ENCODE results near the gene ZC3H7B.
"Not testable (repeated sequence)": the region's sequence is repeated elsewhere in the genome, so short reads cannot be mapped to it uniquely, and the experiment has no call there.

Gene ZC3H7B

GRCh38 chr22:41301085-41302020 is at the start of gene ZC3H7B:
Gene ZC3H7B (plus strand): TSS chr22:41301525. CDS start chr22:41320661, 19,136 bp downstream.
- peak; percentile 82 for DNase-seq

GRCh38 chr22:41252365-41252764 is 49.0 kb upstream of the ZC3H7B start:
- no peak for DNase-seq

- DNase-seq = no peak
Measured at GRCh38 chr22:41254230-41254629, 47.1 kb upstream of the ZC3H7B start.

GRCh38 chr22:41256254-41257253 is 44.8 kb upstream of the ZC3H7B start:
- no peak for DNase-seq

GRCh38 chr22:41257696-41258095 is 43.6 kb upstream of the ZC3H7B start:
- DNase-seq = no peak

- DNase-seq = not testable (repeated sequence)
Measured at GRCh38 chr22:41259756-41260155, 41.6 kb upstream of the ZC3H7B start.

- no peak for DNase-seq
Measured at GRCh38 chr22:41260871-41261270, 40.5 kb upstream of the ZC3H7B start.

GRCh38 chr22:41261541-41262249 is 39.6 kb upstream of the ZC3H7B start:
- DNase-seq = no peak

- no peak for DNase-seq
Measured at GRCh38 chr22:41262250-41262765, 39.0 kb upstream of the ZC3H7B start.

- DNase-seq = no peak
Measured at GRCh38 chr22:41263704-41264103, 37.6 kb upstream of the ZC3H7B start.

- DNase-seq = no peak
Measured at GRCh38 chr22:41264408-41264941, 36.9 kb upstream of the ZC3H7B start.

GRCh38 chr22:41267958-41268357 is 33.4 kb upstream of the ZC3H7B start:
- DNase-seq = no peak

- DNase-seq = no peak
Measured at GRCh38 chr22:41271787-41272186, 29.5 kb upstream of the ZC3H7B start.

- no peak for DNase-seq
Measured at GRCh38 chr22:41273128-41273527, 28.2 kb upstream of the ZC3H7B start.

- DNase-seq = no peak
Measured at GRCh38 chr22:41274856-41275255, 26.5 kb upstream of the ZC3H7B start.

- DNase-seq = no peak
Measured at GRCh38 chr22:41280065-41280464, 21.3 kb upstream of the ZC3H7B start.

- DNase-seq = no peak
Measured at GRCh38 chr22:41280854-41281253, 20.5 kb upstream of the ZC3H7B start.

- DNase-seq = no peak
Measured at GRCh38 chr22:41284465-41284864, 16.9 kb upstream of the ZC3H7B start.

GRCh38 chr22:41285441-41285819 is 15.9 kb upstream of the ZC3H7B start:
- DNase-seq = peak; percentile 88 to 90

- peak; percentile 97 for DNase-seq
Measured at GRCh38 chr22:41285820-41286638, 15.3 kb upstream of the ZC3H7B start, which contains the start of gene RANGAP1. Gene RANGAP1 (minus strand): TSS chr22:41286187. CDS start chr22:41281044, 5,143 bp downstream.

GRCh38 chr22:41286639-41287091 is 14.7 kb upstream of the ZC3H7B start:
- DNase-seq = peak; percentile 41 to 51
